K562 treated with DMSO at 1 percent for 12 hours (cell line): ENCODE measurements around the gene FBXL4. TPM values are rescaled to one million over a fixed set of nuclear protein-coding genes. Genes with fewer than 3 reads are reported as not detected.

Experiments used
- total RNA-seq: library from RNA; unstranded; fragments of 300-600 nt; gene quantifications from 2 replicates; pipeline ENCODE4 v1.2.3, GENCODE V29; 2022; ENCODE audit not compliant: insufficient read depth

FBXL4 gene
- 0.96 and 5.3 TPM in 2 replicates for total RNA-seq

GRCh38 chr6:98947411-98948292, at the start of gene FBXL4:
Gene FBXL4, minus strand, starts transcription at chr6:98947946. Its CDS starts 20,958 bp downstream, at chr6:98926988.

GRCh38 chr6:98834060-98835031, 113.4 kb downstream of the FBXL4 start, which contains the start of gene POU3F2:
Gene POU3F2, plus strand, starts transcription at chr6:98834574. Its CDS starts 300 bp downstream, at chr6:98834874.

Other genes with a start within 250 kb of the FBXL4 start
- gene POU3F2, start 113.4 kb downstream of the FBXL4 start, total RNA-seq, result 0.15 and 0.49 TPM in 2 replicates